CD4-positive, CD25-positive, alpha-beta regulatory T cell (primary cell): ENCODE measurements around the gene NYAP1. TPM values are rescaled to one million over a fixed set of nuclear protein-coding genes. Genes with fewer than 3 reads are reported as not detected.
"Not testable (repeated sequence)": the region's sequence is repeated elsewhere in the genome, so short reads cannot be mapped to it uniquely, and the experiment has no call there.

Experiments
- ATAC-seq, 2 donors: fragments of 150-1000 bp; cut with Tn5 transposase; one replicate each; pipeline ENCODE4 v1.10.0; 2021; ENCODE audit warnings: low read depth in 2 of 2, moderate number of reproducible peaks in 2 of 2, moderate library complexity in 1 of 2
- DNase-seq, 3 donors: peaks; one replicate each; pipeline versions ENCODE4 v3.0.0 to v3.0.0-alpha.2; 2012 to 2022; ENCODE audit warnings: mixed read lengths in 1 of 3
- H3K27ac ChIP-seq: one replicate; pipeline ENCODE4 v1.7.0; 2013; ENCODE audit warnings: mild to moderate bottlenecking, low read length; ENCODE audit not compliant: insufficient read depth, poor library complexity, severe bottlenecking
- H3K27me3 ChIP-seq: one replicate; pipeline ENCODE4 v1.7.0; 2013; ENCODE audit warnings: low read length; ENCODE audit not compliant: control insufficient read depth, insufficient read depth
- H3K36me3 ChIP-seq: one replicate; pipeline ENCODE4 v1.7.0; 2013; ENCODE audit warnings: mild to moderate bottlenecking, low read length, moderate library complexity; ENCODE audit not compliant: control insufficient read depth, insufficient read depth
- H3K4me1 ChIP-seq: 2 replicates; pipeline ENCODE4 v1.7.0; 2013; ENCODE audit warnings: mild to moderate bottlenecking, low read length; ENCODE audit not compliant: insufficient read depth, control insufficient read depth, poor library complexity, severe bottlenecking
- H3K4me3 ChIP-seq: one replicate; pipeline ENCODE4 v1.7.0; 2013; ENCODE audit warnings: low read depth, mild to moderate bottlenecking, low read length, moderate library complexity
- H3K9me3 ChIP-seq, 2 experiments: 1 replicate in 1 of 2; 2 replicates in 1 of 2; pipeline ENCODE4 v1.7.0; 2013; ENCODE audit warnings: low read length in 2 of 2, mild to moderate bottlenecking in 1 of 2, moderate library complexity in 1 of 2; ENCODE audit not compliant: control insufficient read depth in 2 of 2
- H3K27ac Mint-ChIP-seq, 3 donors: one replicate each; pipeline ENCODE4 v1.8.0; 2020 to 2022; ENCODE audit warnings: mild to moderate bottlenecking in 3 of 3, mixed read lengths in 3 of 3, moderate library complexity in 2 of 3
- H3K27me3 Mint-ChIP-seq: one replicate; pipeline ENCODE4 v1.8.0; 2022; ENCODE audit warnings: mild to moderate bottlenecking, mixed read lengths
- H3K36me3 Mint-ChIP-seq: one replicate; pipeline ENCODE4 v1.8.0; 2020; ENCODE audit warnings: mixed read lengths
- H3K4me1 Mint-ChIP-seq, 4 donors: one replicate each; pipeline ENCODE4 v1.8.0; 2020 to 2022; ENCODE audit warnings: mixed read lengths in 4 of 4, mild to moderate bottlenecking in 1 of 4
- H3K4me3 Mint-ChIP-seq, 4 donors: one replicate each; pipeline ENCODE4 v1.8.0; 2020 to 2022; ENCODE audit warnings: mild to moderate bottlenecking in 4 of 4, mixed read lengths in 4 of 4, moderate library complexity in 3 of 4
- H3K9me3 Mint-ChIP-seq, 7 donors: one replicate each; pipeline ENCODE4 v1.8.0; 2020 to 2022; ENCODE audit warnings: mixed read lengths in 7 of 7, mild to moderate bottlenecking in 3 of 7, moderate library complexity in 2 of 7
- polyA plus RNA-seq, 4 donors: library from polyadenylated mRNA; unstranded; fragments of 300-500 nt; fragmentation: Illumina TruSeq; gene quantifications; one replicate each; pipeline ENCODE4 v1.2.3, GENCODE V29; 2021
- total RNA-seq: library from RNA; stranded (reverse); gene quantifications from one replicate; pipeline ENCODE4 v1.2.3, GENCODE V29; 2022

NYAP1 gene
- total and polyA plus RNA-seq, 5 donors from 2014 or later = 0.89 TPM; not detected in 4

- H3K27ac ChIP-seq = no peak overlapping the region
- Mint-ChIP-seq H3K9me3 (no peaks in the 10 kb centered on the region), H3K27ac (no peak overlapping the region), H3K4me1 (peaks cover 0 to 21% (median 8%) of the 10 kb centered on the region in 4 donors), H3K4me3 (no peak overlapping the region), H3K36me3 (peaks cover 4% of the 10 kb centered on the region), H3K27me3 (no peaks in the 10 kb centered on the region)
- no peaks in the 10 kb centered on the region for H3K27me3 ChIP-seq
- no peak overlapping the region for H3K4me3 ChIP-seq
- no peaks in the 10 kb centered on the region for H3K36me3 ChIP-seq
- peaks cover 7% of the 10 kb centered on the region for H3K4me1 ChIP-seq
- H3K9me3 ChIP-seq = no peaks in the 10 kb centered on the region
- no peak for ATAC-seq
- DNase-seq = no peak
Measured at GRCh38 chr7:100452513-100452912, 31.2 kb upstream of the NYAP1 start.

GRCh38 chr7:100453854-100454253, 29.9 kb upstream of the NYAP1 start:
- not testable (repeated sequence) for H3K36me3 Mint-ChIP-seq, H3K9me3 Mint-ChIP-seq, H3K27me3 ChIP-seq, H3K36me3 ChIP-seq, H3K4me1 ChIP-seq, H3K4me3 ChIP-seq, H3K27me3 Mint-ChIP-seq, H3K27ac Mint-ChIP-seq, H3K27ac ChIP-seq, H3K4me3 Mint-ChIP-seq, H3K9me3 ChIP-seq, DNase-seq, ATAC-seq
- H3K4me1 Mint-ChIP-seq = peaks cover 0 to 21% (median 8%) of the 10 kb centered on the region in 4 donors

- Histone ChIP-seq H3K4me1 (peaks cover 6% of the 10 kb centered on the region), H3K4me3 (no peak overlapping the region), H3K27me3 (no peaks in the 10 kb centered on the region), H3K36me3 (peaks cover 4% of the 10 kb centered on the region), H3K27ac (no peak overlapping the region), H3K9me3 (no peaks in the 10 kb centered on the region)
- ATAC-seq = no peak
- Mint-ChIP-seq H3K9me3 (no peaks in the 10 kb centered on the region), H3K27me3 (no peaks in the 10 kb centered on the region), H3K36me3 (peaks cover 4% of the 10 kb centered on the region), H3K27ac (peak overlapping the region in 1 of 3 donors; percentile 90), H3K4me1 (peaks cover 0 to 21% (median 8%) of the 10 kb centered on the region in 4 donors), H3K4me3 (peak overlapping the region in 1 of 4 donors; percentile 38)
- DNase-seq = no peak
Measured at GRCh38 chr7:100455206-100455605, 28.5 kb upstream of the NYAP1 start.

DNA sequence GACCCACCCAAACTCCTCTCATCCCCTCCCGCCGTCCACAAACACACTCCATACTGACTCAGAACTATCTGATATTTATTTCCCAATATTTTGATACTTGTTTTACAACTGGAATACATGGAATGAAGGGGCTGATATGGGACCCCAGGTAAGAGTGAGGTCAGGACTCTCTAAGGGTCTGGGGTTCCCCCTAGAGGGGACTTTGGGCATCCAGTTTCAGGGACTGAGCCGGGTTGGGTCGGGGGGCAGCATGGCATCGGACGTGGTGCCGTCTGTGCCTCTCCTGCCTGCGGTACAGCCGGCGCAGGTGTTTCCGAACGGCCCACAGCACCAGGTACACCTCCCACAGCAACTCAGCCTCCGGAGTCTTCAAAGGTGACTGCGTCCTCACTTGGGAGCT, 27.2 kb upstream of the NYAP1 start:
- no peak overlapping the region for H3K4me3 ChIP-seq
- H3K36me3 ChIP-seq = peaks cover 6% of the 10 kb centered on the region
- Mint-ChIP-seq H3K9me3 (no peaks in the 10 kb centered on the region), H3K27me3 (no peaks in the 10 kb centered on the region), H3K36me3 (peaks cover 4% of the 10 kb centered on the region), H3K4me3 (no peak overlapping the region), H3K27ac (peak overlapping the region in 1 of 3 donors; percentile 78), H3K4me1 (peaks cover 0 to 15% (median 5%) of the 10 kb centered on the region in 4 donors)
- no peak for DNase-seq
- H3K4me1 ChIP-seq = no peaks in the 10 kb centered on the region
- no peaks in the 10 kb centered on the region for H3K9me3 ChIP-seq
- H3K27ac ChIP-seq = no peak overlapping the region
- no peaks in the 10 kb centered on the region for H3K27me3 ChIP-seq
- no peak for ATAC-seq

GRCh38 chr7:100457033-100457432, 26.7 kb upstream of the NYAP1 start:
- no peaks in the 10 kb centered on the region for H3K27me3 Mint-ChIP-seq
- no peak overlapping the region for H3K27ac Mint-ChIP-seq
- no peaks in the 10 kb centered on the region for H3K4me1 ChIP-seq
- no peaks in the 10 kb centered on the region for H3K27me3 ChIP-seq
- no peaks in the 10 kb centered on the region for H3K9me3 ChIP-seq
- no peak overlapping the region for H3K4me3 Mint-ChIP-seq
- DNase-seq (no peak), ATAC-seq (no peak)
- no peaks in the 10 kb centered on the region for H3K9me3 Mint-ChIP-seq
- no peak overlapping the region for H3K27ac ChIP-seq
- peaks cover 6% of the 10 kb centered on the region for H3K36me3 ChIP-seq
- H3K36me3 Mint-ChIP-seq = peaks cover 7% of the 10 kb centered on the region
- no peak overlapping the region for H3K4me3 ChIP-seq
- peaks cover 0 to 15% (median 5%) of the 10 kb centered on the region in 4 donors for H3K4me1 Mint-ChIP-seq

DNA sequence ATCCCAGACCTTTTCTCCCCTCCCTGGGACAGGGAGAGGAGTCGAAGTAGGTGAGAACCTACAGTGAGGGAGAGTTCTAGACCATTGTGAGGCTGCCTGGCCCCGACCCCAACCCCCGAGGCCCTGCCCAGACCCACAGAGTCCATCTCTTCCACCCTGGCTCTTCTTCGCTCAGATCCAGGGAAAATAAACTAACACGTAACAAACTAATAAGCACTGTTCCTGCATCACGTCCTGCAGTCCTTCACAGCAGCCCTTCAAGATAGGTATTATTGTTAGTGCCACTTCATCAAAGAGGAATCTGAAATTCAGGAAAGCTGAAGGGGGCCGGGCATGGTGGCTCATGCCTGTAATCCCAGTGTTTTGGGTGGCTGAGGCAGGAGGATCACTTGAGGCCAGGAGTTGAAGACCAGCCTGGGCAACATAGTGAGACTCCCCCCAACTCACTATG, 19.5 kb upstream of the NYAP1 start, which contains the start of gene SPACDR:
Gene SPACDR, minus strand, starts transcription at position 51 of the 451 bp plus-strand sequence. CDS start 235 bp downstream, outside the sequence.
- H3K4me3 Mint-ChIP-seq = no peak within 1 kb of the TSS
- H3K4me1 Mint-ChIP-seq = peaks cover 0 to 11% (median 2%) of the 10 kb centered on the region in 4 donors
- H3K27ac ChIP-seq = no peak within 1 kb of the TSS
- H3K9me3 Mint-ChIP-seq = no peaks in the 10 kb centered on the region
- H3K36me3 Mint-ChIP-seq = peaks cover 6% of the 10 kb centered on the region
- DNase-seq = no peak
- no peak for ATAC-seq
- H3K9me3 ChIP-seq = no peaks in the 10 kb centered on the region
- peak within 1 kb of the TSS; percentile 7 to 74 (median 65) for H3K27ac Mint-ChIP-seq
- H3K4me3 ChIP-seq = no peak within 1 kb of the TSS
- H3K36me3 ChIP-seq = peaks cover 36% of the 10 kb centered on the region
- H3K27me3 Mint-ChIP-seq = no peaks in the 10 kb centered on the region
- no peaks in the 10 kb centered on the region for H3K27me3 ChIP-seq
- peaks cover 1% of the 10 kb centered on the region for H3K4me1 ChIP-seq

DNA sequence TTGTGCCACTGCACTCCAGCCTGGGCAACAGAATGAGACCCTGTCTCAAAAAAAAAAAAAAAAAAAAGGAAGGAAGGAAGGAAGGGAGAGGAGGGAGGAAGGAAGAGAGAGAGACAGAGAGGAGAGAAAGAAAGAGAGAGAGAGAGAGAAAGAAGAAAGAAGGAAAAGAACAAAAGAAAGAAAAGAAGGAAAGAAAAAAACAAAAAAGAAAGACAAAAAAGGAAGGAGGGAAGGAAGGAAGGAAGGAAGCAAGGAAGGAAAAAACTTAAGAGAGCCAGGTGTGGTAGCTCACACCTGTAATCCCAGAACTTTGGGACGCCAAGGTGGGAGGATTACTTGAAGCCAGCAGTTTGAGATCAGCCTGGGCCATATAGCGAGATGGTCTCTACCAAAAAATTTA, 18.9 kb upstream of the NYAP1 start:
- peaks cover 0 to 14% (median 5%) of the 10 kb centered on the region in 4 donors for H3K4me1 Mint-ChIP-seq
- Histone ChIP-seq H3K27me3 (no peaks in the 10 kb centered on the region), H3K4me3 (no peak overlapping the region), H3K9me3 (no peaks in the 10 kb centered on the region), H3K27ac (no peak overlapping the region), H3K4me1 (peaks cover 7% of the 10 kb centered on the region), H3K36me3 (peaks cover 32% of the 10 kb centered on the region)
- DNase-seq (no peak), ATAC-seq (no peak)
- H3K4me3 Mint-ChIP-seq = no peak overlapping the region
- H3K9me3 Mint-ChIP-seq = no peaks in the 10 kb centered on the region
- peaks cover 6% of the 10 kb centered on the region for H3K36me3 Mint-ChIP-seq
- H3K27ac Mint-ChIP-seq = no peak overlapping the region
- H3K27me3 Mint-ChIP-seq = no peaks in the 10 kb centered on the region

DNA sequence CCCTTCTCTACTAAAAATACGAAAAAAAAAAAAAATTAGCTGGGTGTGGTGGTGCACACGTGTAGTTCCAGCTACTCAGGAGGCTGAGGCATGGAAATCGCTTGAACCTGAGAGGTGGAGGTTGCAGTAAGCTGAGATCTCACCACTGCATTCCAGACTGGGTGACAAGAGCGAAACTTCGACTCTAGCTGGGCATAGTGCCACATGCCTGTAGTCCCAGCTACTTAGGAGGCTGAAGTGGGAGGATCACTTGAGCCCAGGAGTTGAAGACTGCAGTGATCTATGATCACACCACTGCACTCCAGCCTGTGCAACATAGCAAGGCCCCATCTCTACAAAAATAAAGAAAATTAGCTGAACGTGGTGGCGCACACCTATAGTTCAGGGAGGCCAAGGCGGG, 18.4 kb upstream of the NYAP1 start:
- Mint-ChIP-seq H3K9me3 (no peaks in the 10 kb centered on the region), H3K27me3 (no peaks in the 10 kb centered on the region), H3K36me3 (peaks cover 6% of the 10 kb centered on the region), H3K4me1 (peaks cover 0 to 19% (median 5%) of the 10 kb centered on the region in 4 donors), H3K4me3 (no peak overlapping the region), H3K27ac (peak overlapping the region in 1 of 3 donors; percentile 65)
- no peak overlapping the region for H3K4me3 ChIP-seq
- no peak overlapping the region for H3K27ac ChIP-seq
- H3K36me3 ChIP-seq = peaks cover 32% of the 10 kb centered on the region
- H3K4me1 ChIP-seq = peaks cover 8% of the 10 kb centered on the region
- no peaks in the 10 kb centered on the region for H3K9me3 ChIP-seq
- DNase-seq (no peak), ATAC-seq (no peak)
- no peaks in the 10 kb centered on the region for H3K27me3 ChIP-seq
